ENCODE results near the gene TPCN1.

The TPCN1 gene

DNA sequence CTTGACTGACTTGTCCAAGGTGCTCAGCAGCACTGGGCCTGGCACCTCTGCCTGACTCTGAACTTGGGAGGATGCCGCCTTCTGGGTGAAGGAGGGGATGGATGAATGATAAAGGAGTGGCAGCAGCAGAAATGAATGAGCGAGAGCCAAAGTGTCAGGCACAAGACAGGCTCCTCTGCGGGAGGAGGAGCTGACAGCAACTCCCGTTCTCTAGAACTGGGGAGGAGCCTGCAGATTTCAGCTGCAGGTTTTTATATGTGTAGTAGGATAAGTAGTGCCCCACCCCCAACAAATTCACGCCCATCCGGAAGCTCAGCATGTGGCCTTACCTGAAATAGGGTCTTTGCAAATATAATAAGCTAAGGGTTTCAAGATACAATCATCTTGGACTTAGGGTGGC lies 80.5 kb downstream of the TPCN1 start:
- H3K36me3 ChIP-seq (ENCODE audit: control insufficient read depth in 2 of 2, insufficient read depth in 2 of 2, low read length in 2 of 2) = peaks cover 22 to 51% of the 10 kb centered on the region in 2 donors
- H3K27ac ChIP-seq (ENCODE audit: low read depth in 2 of 2, low read length in 2 of 2) = no peak overlapping the region
- no peaks in the 10 kb centered on the region for H3K9me3 ChIP-seq (ENCODE audit: control insufficient read depth in 2 of 2, low read length in 2 of 2)
- no peaks in the 10 kb centered on the region for H3K4me1 ChIP-seq (ENCODE audit: control insufficient read depth in 2 of 2, insufficient read depth in 2 of 2, low read length in 2 of 2)
- H3K27me3 ChIP-seq (ENCODE audit: control insufficient read depth in 2 of 2, insufficient read depth in 2 of 2, low read length in 2 of 2) = no peaks in the 10 kb centered on the region
- no peak overlapping the region for H3K4me3 ChIP-seq (ENCODE audit: low read length in 2 of 2)
- no peak overlapping the region for H3K9ac ChIP-seq (ENCODE audit: low read depth in 1 of 2, low read length in 2 of 2)

DNA sequence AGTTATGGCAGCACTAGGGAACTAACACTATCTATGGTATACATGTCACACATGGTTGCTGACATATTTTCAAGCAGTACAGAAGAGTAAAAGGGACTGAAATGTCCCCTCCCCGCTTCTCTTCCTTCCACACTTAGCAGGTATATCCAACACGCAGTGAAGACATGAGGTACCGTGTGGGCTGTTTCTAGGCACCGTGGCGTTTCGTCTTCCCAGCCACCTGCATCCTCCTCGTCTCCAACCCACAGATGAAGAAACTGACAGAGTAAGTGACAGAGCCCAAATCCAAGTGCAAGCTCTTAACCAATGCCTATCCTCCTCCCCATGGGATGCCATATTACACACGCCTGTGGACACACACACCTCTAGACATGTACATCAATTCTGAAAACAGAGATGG lies 81.2 kb downstream of the TPCN1 start:
- H3K36me3 ChIP-seq (ENCODE audit: control insufficient read depth in 2 of 2, insufficient read depth in 2 of 2, low read length in 2 of 2) = peaks cover 21 to 50% of the 10 kb centered on the region in 2 donors
- H3K9me3 ChIP-seq (ENCODE audit: control insufficient read depth in 2 of 2, low read length in 2 of 2) = no peaks in the 10 kb centered on the region
- H3K4me1 ChIP-seq (ENCODE audit: control insufficient read depth in 2 of 2, insufficient read depth in 2 of 2, low read length in 2 of 2) = no peaks in the 10 kb centered on the region
- H3K4me3 ChIP-seq (ENCODE audit: low read length in 2 of 2) = no peak overlapping the region
- H3K27me3 ChIP-seq (ENCODE audit: control insufficient read depth in 2 of 2, insufficient read depth in 2 of 2, low read length in 2 of 2) = no peaks in the 10 kb centered on the region
- no peak overlapping the region for H3K27ac ChIP-seq (ENCODE audit: low read depth in 2 of 2, low read length in 2 of 2)
- no peak overlapping the region for H3K9ac ChIP-seq (ENCODE audit: low read depth in 1 of 2, low read length in 2 of 2)

DNA sequence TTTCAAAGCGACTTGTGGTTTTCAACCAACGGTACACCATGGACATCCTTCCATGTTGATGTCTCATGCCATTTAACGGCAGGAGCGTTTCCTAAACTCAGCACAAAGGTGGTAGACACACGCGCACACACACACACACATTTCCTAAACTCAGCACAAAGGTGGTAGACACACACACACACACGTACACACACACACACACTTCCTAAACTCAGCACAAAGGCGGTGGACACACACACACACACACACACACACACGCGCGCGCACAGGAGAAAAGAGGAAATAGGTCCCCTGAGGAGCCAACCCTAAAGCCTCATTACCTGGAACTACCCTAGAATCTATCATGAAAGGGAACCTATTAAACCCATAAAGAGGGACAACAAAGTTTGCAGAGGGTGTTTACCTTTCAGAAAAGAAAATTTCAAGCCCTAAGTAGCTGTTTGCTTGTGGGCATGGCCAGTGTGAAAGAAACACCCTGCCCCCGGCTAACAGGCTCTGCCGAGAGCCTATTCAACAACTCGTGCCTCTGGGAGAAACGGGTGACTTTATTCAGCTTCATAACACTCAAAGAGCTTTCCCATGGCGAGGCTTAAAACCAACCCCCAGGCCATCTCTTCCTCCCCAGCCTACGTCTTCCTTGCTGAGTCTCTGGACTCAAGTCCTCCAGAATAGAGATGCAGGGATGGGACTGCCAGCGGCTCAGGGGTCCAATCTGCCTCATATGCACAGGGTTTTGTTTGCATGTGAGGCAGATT lies 81.8 kb downstream of the TPCN1 start:
- Histone ChIP-seq H3K4me3 (ENCODE audit: low read length in 2 of 2) (no peak overlapping the region), H3K27ac (ENCODE audit: low read depth in 2 of 2, low read length in 2 of 2) (no peak overlapping the region), H3K9me3 (ENCODE audit: control insufficient read depth in 2 of 2, low read length in 2 of 2) (no peaks in the 10 kb centered on the region), H3K4me1 (ENCODE audit: control insufficient read depth in 2 of 2, insufficient read depth in 2 of 2, low read length in 2 of 2) (no peaks in the 10 kb centered on the region), H3K36me3 (ENCODE audit: control insufficient read depth in 2 of 2, insufficient read depth in 2 of 2, low read length in 2 of 2) (peaks cover 25 to 51% of the 10 kb centered on the region in 2 donors), H3K27me3 (ENCODE audit: control insufficient read depth in 2 of 2, insufficient read depth in 2 of 2, low read length in 2 of 2) (no peaks in the 10 kb centered on the region), H3K9ac (ENCODE audit: low read depth in 1 of 2, low read length in 2 of 2) (no peak overlapping the region)

DNA sequence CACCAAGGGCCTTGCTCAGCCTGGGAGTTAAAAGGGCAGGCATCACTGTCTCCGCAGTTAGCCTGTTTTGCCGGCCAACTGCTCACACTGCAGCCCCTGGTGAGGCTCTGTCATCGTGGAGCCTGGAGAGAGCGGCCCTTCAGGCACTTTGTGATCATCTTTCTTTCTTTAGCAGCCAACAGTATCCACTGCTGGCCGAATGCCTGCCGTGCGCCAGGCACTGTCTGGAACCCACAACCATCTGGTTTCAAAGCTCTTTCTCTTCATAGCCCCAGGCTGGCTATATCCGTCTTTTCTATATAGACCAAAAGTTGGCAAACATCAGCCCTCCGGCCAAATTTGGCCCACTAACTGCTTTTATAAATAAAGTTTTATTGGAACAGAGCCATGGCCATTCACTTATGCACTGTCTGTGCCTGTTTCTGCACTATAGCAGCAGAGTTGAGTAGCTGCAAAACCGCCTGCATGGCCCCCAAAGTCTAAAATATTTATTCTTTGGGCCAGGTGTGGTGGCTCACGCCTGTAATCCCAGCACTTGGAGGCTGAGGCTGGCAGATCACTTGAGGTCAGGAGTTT lies 84.1 kb downstream of the TPCN1 start:
- H3K36me3 ChIP-seq (ENCODE audit: control insufficient read depth in 2 of 2, insufficient read depth in 2 of 2, low read length in 2 of 2) = peaks cover 30 to 50% of the 10 kb centered on the region in 2 donors
- no peaks in the 10 kb centered on the region for H3K4me1 ChIP-seq (ENCODE audit: control insufficient read depth in 2 of 2, insufficient read depth in 2 of 2, low read length in 2 of 2)
- no peak overlapping the region for H3K27ac ChIP-seq (ENCODE audit: low read depth in 2 of 2, low read length in 2 of 2)
- no peaks in the 10 kb centered on the region for H3K9me3 ChIP-seq (ENCODE audit: control insufficient read depth in 2 of 2, low read length in 2 of 2)
- H3K27me3 ChIP-seq (ENCODE audit: control insufficient read depth in 2 of 2, insufficient read depth in 2 of 2, low read length in 2 of 2) = no peaks in the 10 kb centered on the region
- no peak overlapping the region for H3K4me3 ChIP-seq (ENCODE audit: low read length in 2 of 2)
- H3K9ac ChIP-seq (ENCODE audit: low read depth in 1 of 2, low read length in 2 of 2) = no peak overlapping the region

DNA sequence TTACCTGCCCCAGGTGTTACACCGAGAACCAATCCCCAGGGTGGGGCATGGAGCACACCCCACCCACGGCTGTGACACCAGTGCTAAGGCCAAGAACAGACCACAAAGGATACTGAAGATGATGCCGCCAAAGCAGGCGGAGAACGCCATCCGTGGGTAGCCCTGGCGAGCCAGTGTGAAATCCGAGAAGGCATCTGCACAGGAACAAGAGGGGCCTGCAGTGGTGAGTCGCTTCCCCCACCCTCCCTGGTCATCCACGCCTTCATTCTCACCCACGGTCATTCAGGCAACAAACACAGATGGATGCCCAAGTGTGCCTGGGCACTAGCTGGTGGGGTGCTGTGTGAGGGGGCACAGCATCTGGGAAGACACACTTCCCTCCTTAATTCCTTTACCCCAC lies 85.1 kb downstream of the TPCN1 start:
- no peak overlapping the region for H3K4me3 ChIP-seq (ENCODE audit: low read length in 2 of 2)
- H3K36me3 ChIP-seq (ENCODE audit: control insufficient read depth in 2 of 2, insufficient read depth in 2 of 2, low read length in 2 of 2) = peaks cover 33 to 56% of the 10 kb centered on the region in 2 donors
- H3K27me3 ChIP-seq (ENCODE audit: control insufficient read depth in 2 of 2, insufficient read depth in 2 of 2, low read length in 2 of 2) = no peaks in the 10 kb centered on the region
- H3K27ac ChIP-seq (ENCODE audit: low read depth in 2 of 2, low read length in 2 of 2) = no peak overlapping the region
- H3K9me3 ChIP-seq (ENCODE audit: control insufficient read depth in 2 of 2, low read length in 2 of 2) = no peaks in the 10 kb centered on the region
- no peak overlapping the region for H3K9ac ChIP-seq (ENCODE audit: low read depth in 1 of 2, low read length in 2 of 2)
- H3K4me1 ChIP-seq (ENCODE audit: control insufficient read depth in 2 of 2, insufficient read depth in 2 of 2, low read length in 2 of 2) = no peaks in the 10 kb centered on the region

DNA sequence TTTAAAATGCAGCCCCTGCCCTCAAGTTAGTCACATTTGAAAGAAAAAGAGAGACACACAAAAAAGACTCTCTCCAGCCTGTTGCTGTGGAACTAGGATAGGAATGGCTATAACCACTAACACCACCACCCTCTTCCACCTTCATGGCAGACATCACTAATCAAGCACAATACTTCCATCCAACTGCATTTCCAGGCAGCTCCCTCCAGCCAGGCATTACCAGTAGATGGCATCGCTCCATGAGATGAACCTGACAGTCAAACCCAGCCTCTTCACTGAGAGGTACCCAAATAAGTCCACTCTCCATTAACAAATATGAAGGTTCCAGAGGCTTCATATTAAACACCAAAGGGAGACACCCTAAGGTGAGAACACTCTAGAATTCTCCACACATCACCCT lies 89.2 kb downstream of the TPCN1 start:
- Histone ChIP-seq H3K27me3 (ENCODE audit: control insufficient read depth in 2 of 2, insufficient read depth in 2 of 2, low read length in 2 of 2) (no peaks in the 10 kb centered on the region), H3K4me3 (ENCODE audit: low read length in 2 of 2) (no peak overlapping the region), H3K9ac (ENCODE audit: low read depth in 1 of 2, low read length in 2 of 2) (no peak overlapping the region), H3K4me1 (ENCODE audit: control insufficient read depth in 2 of 2, insufficient read depth in 2 of 2, low read length in 2 of 2) (no peaks in the 10 kb centered on the region), H3K27ac (ENCODE audit: low read depth in 2 of 2, low read length in 2 of 2) (no peak overlapping the region), H3K9me3 (ENCODE audit: control insufficient read depth in 2 of 2, low read length in 2 of 2) (no peaks in the 10 kb centered on the region), H3K36me3 (ENCODE audit: control insufficient read depth in 2 of 2, insufficient read depth in 2 of 2, low read length in 2 of 2) (peaks cover 32 to 52% of the 10 kb centered on the region in 2 donors)

DNA sequence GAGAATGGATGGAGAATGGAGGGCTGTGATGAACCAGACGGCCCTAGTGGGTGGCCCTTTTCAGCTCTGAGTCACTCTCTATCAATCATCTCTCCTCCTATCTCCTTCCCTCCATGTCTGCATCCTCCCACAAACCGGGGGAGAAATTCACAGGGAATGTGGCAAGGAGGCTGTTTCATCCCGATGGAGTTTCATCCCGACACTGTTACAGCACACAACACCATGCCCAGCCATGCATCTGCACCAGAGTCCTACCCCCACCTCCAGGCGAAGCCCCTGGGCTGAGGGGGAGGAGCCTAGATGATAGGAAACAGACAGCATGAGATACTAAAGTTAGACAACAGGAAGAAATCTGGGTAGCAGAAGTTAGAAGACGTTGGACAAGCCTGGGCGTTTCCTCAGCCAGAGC lies 92.9 kb downstream of the TPCN1 start:
- no peaks in the 10 kb centered on the region for H3K27me3 ChIP-seq (ENCODE audit: control insufficient read depth in 2 of 2, insufficient read depth in 2 of 2, low read length in 2 of 2)
- H3K4me3 ChIP-seq (ENCODE audit: low read length in 2 of 2) = no peak overlapping the region
- no peaks in the 10 kb centered on the region for H3K4me1 ChIP-seq (ENCODE audit: control insufficient read depth in 2 of 2, insufficient read depth in 2 of 2, low read length in 2 of 2)
- H3K9me3 ChIP-seq (ENCODE audit: control insufficient read depth in 2 of 2, low read length in 2 of 2) = no peaks in the 10 kb centered on the region
- no peak overlapping the region for H3K9ac ChIP-seq (ENCODE audit: low read depth in 1 of 2, low read length in 2 of 2)
- H3K36me3 ChIP-seq (ENCODE audit: control insufficient read depth in 2 of 2, insufficient read depth in 2 of 2, low read length in 2 of 2) = peaks cover 49 to 62% of the 10 kb centered on the region in 2 donors
- H3K27ac ChIP-seq (ENCODE audit: low read depth in 2 of 2, low read length in 2 of 2) = no peak overlapping the region

DNA sequence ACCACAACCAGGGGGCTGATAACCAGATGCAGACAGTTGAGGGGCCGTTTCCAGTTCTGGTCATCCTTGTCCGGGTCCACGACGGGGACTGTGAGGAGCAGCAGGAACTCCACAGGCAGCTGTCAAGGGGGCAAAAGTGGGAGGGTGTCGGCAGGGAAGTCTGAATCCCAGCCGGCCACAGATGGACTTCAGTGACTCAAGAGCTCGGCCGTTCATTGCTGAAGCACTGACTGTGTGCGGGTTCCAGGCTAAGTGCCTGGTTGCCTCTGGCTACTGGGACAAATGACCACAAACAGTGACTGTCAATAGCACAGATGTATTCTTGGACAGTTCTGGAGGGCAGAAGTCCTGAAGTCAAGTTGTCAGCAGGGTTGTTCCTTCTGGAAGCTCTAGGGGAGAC lies 94.1 kb downstream of the TPCN1 start:
- Histone ChIP-seq H3K4me3 (ENCODE audit: low read length in 2 of 2) (no peak overlapping the region), H3K4me1 (ENCODE audit: control insufficient read depth in 2 of 2, insufficient read depth in 2 of 2, low read length in 2 of 2) (no peaks in the 10 kb centered on the region), H3K27me3 (ENCODE audit: control insufficient read depth in 2 of 2, insufficient read depth in 2 of 2, low read length in 2 of 2) (no peaks in the 10 kb centered on the region), H3K36me3 (ENCODE audit: control insufficient read depth in 2 of 2, insufficient read depth in 2 of 2, low read length in 2 of 2) (peaks cover 46 to 63% of the 10 kb centered on the region in 2 donors), H3K9ac (ENCODE audit: low read depth in 1 of 2, low read length in 2 of 2) (no peak overlapping the region), H3K27ac (ENCODE audit: low read depth in 2 of 2, low read length in 2 of 2) (no peak overlapping the region), H3K9me3 (ENCODE audit: control insufficient read depth in 2 of 2, low read length in 2 of 2) (no peaks in the 10 kb centered on the region)

DNA sequence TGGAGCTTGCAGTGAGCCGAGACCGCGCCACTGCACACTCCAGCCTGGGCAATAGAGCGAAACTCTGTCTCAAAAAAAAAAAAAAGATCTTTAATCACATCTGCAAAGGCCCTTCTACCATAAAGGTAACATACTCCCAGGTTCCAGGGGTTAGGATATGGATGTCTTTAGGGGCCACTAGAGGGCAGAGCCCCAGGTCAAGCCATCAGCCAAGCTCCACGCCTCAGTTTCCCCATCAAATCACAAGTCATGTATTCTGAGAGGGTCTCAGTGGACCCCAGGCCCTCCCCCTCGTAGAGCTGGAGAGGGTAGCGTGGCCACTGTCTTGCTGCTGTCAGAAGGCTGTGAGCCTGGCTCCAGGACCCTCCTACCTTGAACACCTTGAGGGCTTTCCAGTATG lies 94.9 kb downstream of the TPCN1 start:
- Histone ChIP-seq H3K9me3 (ENCODE audit: control insufficient read depth in 2 of 2, low read length in 2 of 2) (no peaks in the 10 kb centered on the region), H3K36me3 (ENCODE audit: control insufficient read depth in 2 of 2, insufficient read depth in 2 of 2, low read length in 2 of 2) (peaks cover 50 to 63% of the 10 kb centered on the region in 2 donors), H3K27me3 (ENCODE audit: control insufficient read depth in 2 of 2, insufficient read depth in 2 of 2, low read length in 2 of 2) (no peaks in the 10 kb centered on the region), H3K4me1 (ENCODE audit: control insufficient read depth in 2 of 2, insufficient read depth in 2 of 2, low read length in 2 of 2) (no peaks in the 10 kb centered on the region), H3K4me3 (ENCODE audit: low read length in 2 of 2) (no peak overlapping the region), H3K9ac (ENCODE audit: low read depth in 1 of 2, low read length in 2 of 2) (no peak overlapping the region), H3K27ac (ENCODE audit: low read depth in 2 of 2, low read length in 2 of 2) (no peak overlapping the region)

DNA sequence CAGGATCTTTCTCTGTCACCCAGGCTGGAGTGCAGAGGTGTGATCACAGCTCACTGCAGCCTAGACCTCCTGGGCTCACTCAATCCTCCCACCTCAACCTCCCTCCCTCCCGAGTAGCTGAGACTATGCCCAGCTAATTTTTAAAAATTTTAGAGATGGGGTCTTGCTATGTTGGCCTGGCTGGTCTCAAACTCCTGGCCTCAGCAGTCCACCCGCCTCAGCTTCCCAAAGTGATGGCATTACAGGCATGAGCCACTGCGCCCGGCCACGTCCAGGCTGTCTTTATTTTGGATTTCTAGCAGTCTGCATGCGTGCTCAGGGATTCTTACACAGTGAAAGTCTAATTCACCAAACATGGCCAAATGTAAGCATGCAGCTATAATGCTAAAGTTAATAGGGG lies 95.9 kb downstream of the TPCN1 start:
- H3K36me3 ChIP-seq (ENCODE audit: control insufficient read depth in 2 of 2, insufficient read depth in 2 of 2, low read length in 2 of 2) = peaks cover 49 to 65% of the 10 kb centered on the region in 2 donors
- no peaks in the 10 kb centered on the region for H3K4me1 ChIP-seq (ENCODE audit: control insufficient read depth in 2 of 2, insufficient read depth in 2 of 2, low read length in 2 of 2)
- no peak overlapping the region for H3K4me3 ChIP-seq (ENCODE audit: low read length in 2 of 2)
- H3K27me3 ChIP-seq (ENCODE audit: control insufficient read depth in 2 of 2, insufficient read depth in 2 of 2, low read length in 2 of 2) = no peaks in the 10 kb centered on the region
- H3K27ac ChIP-seq (ENCODE audit: low read depth in 2 of 2, low read length in 2 of 2) = no peak overlapping the region
- no peak overlapping the region for H3K9ac ChIP-seq (ENCODE audit: low read depth in 1 of 2, low read length in 2 of 2)
- no peaks in the 10 kb centered on the region for H3K9me3 ChIP-seq (ENCODE audit: control insufficient read depth in 2 of 2, low read length in 2 of 2)

Data from mucosa of rectum (tissue), 2 donors.